ENCODE measurements around the gene GOSR2. TPM values are rescaled to one million over a fixed set of nuclear protein-coding genes. Genes with fewer than 3 reads are reported as not detected.

GOSR2 gene
- total and polyA plus RNA-seq, 9 of the 15 experiments (the other 6 are each of a cell fraction or from before 2014, with no cell fraction given), result 32.7 to 96.3 (median 48.9) TPM

GRCh38 chr17:46922804-46923635 is at the start of gene GOSR2 (continued):
- 0 out of 2 replicates have a peak, but pooled peaks have one; percentile 25 for TF ChIP-seq MGA (IDR thresholded peaks at IDR 0.05)
- TF ChIP-seq NFIC (IDR thresholded peaks at IDR 0.05), result peak; percentile 53
- no peak for TF ChIP-seq RERE (CRISPR knock-in tag; IDR thresholded peaks at IDR 0.05; ENCODE audit: borderline replicate concordance)
- TF ChIP-seq ZNF717 (CRISPR knock-in tag; IDR thresholded peaks at IDR 0.05), result no peak
- TF ChIP-seq TEAD4 (IDR thresholded peaks at IDR 0.05; ENCODE audit: low read length), result peak; percentile 22; the same call in 1 of the 2 replicates
- TF ChIP-seq TEAD4 (CRISPR knock-in tag; IDR thresholded peaks at IDR 0.05; ENCODE audit: borderline replicate concordance), result no peak
- TF ChIP-seq TCFL5 (CRISPR knock-in tag; conservative IDR thresholded peaks at IDR 0.05), result no peak
